Hepatocyte (in vitro differentiated cells): ENCODE results near the gene FCRL6. TPM values are rescaled to one million over a fixed set of nuclear protein-coding genes. Genes with fewer than 3 reads are reported as not detected.
A peak's percentile ranks its signal among the peaks of the same experiment; 100 is the strongest.

ENCODE experiments used
- DNase-seq: peaks from one replicate; pipeline ENCODE4 v3.0.0-alpha.2; 2016; ENCODE audit warnings: low spot score
- H2AFZ ChIP-seq: fragments of 200-600 bp; sonication (generic); 2 replicates; pipeline ENCODE4 v1.6.0; 2016; ENCODE audit warnings: antibody characterized with exemption, mild to moderate bottlenecking
- H3K27ac ChIP-seq: fragments of 200-600 bp; sonication (generic); 2 replicates; pipeline ENCODE4 v1.5.1; 2016; ENCODE audit warnings: mild to moderate bottlenecking
- H3K27me3 ChIP-seq: fragments of 200-600 bp; sonication (generic); 2 replicates; pipeline ENCODE4 v1.6.1; 2016
- H3K36me3 ChIP-seq: fragments of 200-600 bp; sonication (generic); replicated peaks from 2 replicates; pipeline ENCODE4 v1.5.1; 2016; ENCODE audit warnings: low read depth; ENCODE audit not compliant: insufficient read depth
- H3K4me1 ChIP-seq: fragments of 200-600 bp; sonication (generic); 2 replicates; pipeline ENCODE4 v1.5.1; 2016; ENCODE audit warnings: mild to moderate bottlenecking, moderate library complexity; ENCODE audit not compliant: insufficient read depth
- H3K4me2 ChIP-seq: fragments of 200-600 bp; sonication (generic); 2 replicates; pipeline ENCODE4 v1.6.0; 2016
- H3K4me3 ChIP-seq: fragments of 200-600 bp; sonication (generic); 2 replicates; pipeline ENCODE4 v1.5.1; 2016; ENCODE audit warnings: mild to moderate bottlenecking
- H3K79me2 ChIP-seq: fragments of 200-600 bp; sonication (generic); 2 replicates; pipeline ENCODE4 v1.6.0; 2017; ENCODE audit warnings: mild to moderate bottlenecking
- H3K9me2 ChIP-seq: fragments of 200-600 bp; sonication (generic); replicated peaks from 2 replicates; pipeline ENCODE4 v1.6.0; 2017; ENCODE audit warnings: mild to moderate bottlenecking; ENCODE audit not compliant: insufficient read depth
- H3K9me3 ChIP-seq: fragments of 200-600 bp; sonication (generic); 2 replicates; pipeline ENCODE4 v1.5.1; 2016; ENCODE audit warnings: low read depth, mild to moderate bottlenecking
- H4K20me1 ChIP-seq: fragments of 200-600 bp; sonication (generic); 2 replicates; pipeline ENCODE4 v1.6.0; 2016; ENCODE audit warnings: mild to moderate bottlenecking; ENCODE audit not compliant: insufficient read depth, poor library complexity, severe bottlenecking
- EZH2 ChIP-seq: fragments of 200-600 bp; sonication (generic); IDR thresholded peaks from 2 replicates; pipeline ENCODE4 v1.6.1; 2016; ENCODE audit warnings: antibody characterized with exemption, mild to moderate bottlenecking, borderline replicate concordance
- EZH2phosphoT487 ChIP-seq: fragments of 200-600 bp; sonication (generic); IDR thresholded peaks from one replicate; pipeline ENCODE4 v1.6.1; 2018; ENCODE audit warnings: antibody characterized with exemption, mild to moderate bottlenecking, low read depth, moderate library complexity; ENCODE audit not compliant: unreplicated experiment, severe bottlenecking
- WGBS: methylation state at CpG from one replicate; pipeline ENCODE4 v1.1.6; 2016; ENCODE audit warnings: low lambda C conversion rate; ENCODE audit errors: missing lambda C conversion rate; 5-methylcytosine and 5-hydroxymethylcytosine counted together
- polyA plus RNA-seq: library from polyadenylated mRNA; unstranded; fragments of >200 nt; fragmentation: Nextera tagmentation; extraction: Ambion mirVana; gene quantifications from 2 replicates; pipeline ENCODE4 v1.2.1, GENCODE V29; 2016
- total RNA-seq: library from RNA; depleted of rRNA; stranded (reverse); fragments of >200 nt; gene quantifications from 2 replicates; pipeline ENCODE4 v1.2.3, GENCODE V29; 2014
- TF ChIP-seq, protein P1 (sequence below): fragments of 200-600 bp; sonication (generic); IDR thresholded peaks from 2 replicates; pipeline ENCODE4 v1.5.1; 2016; ENCODE audit warnings: antibody characterized with exemption, mild to moderate bottlenecking; ENCODE audit not compliant: poor library complexity

Gene FCRL6
- total and polyA plus RNA-seq, 2 experiments from 2014 or later: not detected

DNA sequence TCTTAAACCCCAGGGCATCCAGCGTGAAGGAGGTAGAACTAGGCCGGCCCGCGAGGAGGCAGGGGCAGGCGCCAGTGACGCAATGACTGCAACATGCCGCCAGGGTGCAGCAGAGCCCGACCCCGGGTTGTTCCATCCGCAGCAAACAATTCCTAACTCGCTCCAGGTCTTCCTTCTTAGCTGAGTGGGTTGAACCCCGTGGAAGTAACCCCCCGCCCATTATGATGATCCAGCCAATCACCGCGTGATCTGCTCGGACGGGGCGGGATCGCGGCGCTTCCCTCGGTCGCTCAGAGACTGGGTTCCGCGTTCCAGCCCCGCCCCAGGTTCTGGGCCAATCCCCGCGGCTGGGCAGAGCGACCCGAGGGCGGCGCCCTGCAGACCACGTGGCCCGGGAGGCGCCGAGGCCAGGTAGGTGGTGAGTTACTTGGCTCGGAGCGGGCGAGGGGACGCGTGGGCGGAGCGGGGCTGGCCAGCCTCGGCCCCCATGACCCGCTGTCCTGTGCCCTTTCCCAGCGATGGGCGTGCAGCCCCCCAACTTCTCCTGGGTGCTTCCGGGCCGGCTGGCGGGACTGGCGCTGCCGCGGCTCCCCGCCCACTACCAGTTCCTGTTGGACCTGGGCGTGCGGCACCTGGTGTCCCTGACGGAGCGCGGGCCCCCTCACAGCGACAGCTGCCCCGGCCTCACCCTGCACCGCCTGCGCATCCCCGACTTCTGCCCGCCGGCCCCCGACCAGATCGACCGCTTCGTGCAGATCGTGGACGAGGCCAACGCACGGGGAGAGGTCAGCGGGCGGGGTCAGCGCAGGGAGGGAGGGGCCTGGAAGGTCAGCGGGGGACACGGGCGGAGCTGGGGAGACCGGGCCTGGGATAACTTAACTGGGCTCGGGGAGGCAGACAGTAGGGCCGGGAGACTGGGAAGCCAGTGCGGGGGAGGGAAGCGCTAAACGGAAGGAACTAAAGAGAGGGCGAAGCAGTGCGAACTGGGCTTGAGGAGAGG is 21.3 kb upstream of the FCRL6 start, which contains the start of gene DUSP23:
DUSP23 (plus strand) TSS at position 380 of the 1,000 bp plus-strand sequence; CDS start at position 519, 139 bp downstream.
- H3K9me2 ChIP-seq: no peaks in the 10 kb centered on the region
- WGBS: 19% methylated on average over 57 of the region's 88 CpGs

DNA sequence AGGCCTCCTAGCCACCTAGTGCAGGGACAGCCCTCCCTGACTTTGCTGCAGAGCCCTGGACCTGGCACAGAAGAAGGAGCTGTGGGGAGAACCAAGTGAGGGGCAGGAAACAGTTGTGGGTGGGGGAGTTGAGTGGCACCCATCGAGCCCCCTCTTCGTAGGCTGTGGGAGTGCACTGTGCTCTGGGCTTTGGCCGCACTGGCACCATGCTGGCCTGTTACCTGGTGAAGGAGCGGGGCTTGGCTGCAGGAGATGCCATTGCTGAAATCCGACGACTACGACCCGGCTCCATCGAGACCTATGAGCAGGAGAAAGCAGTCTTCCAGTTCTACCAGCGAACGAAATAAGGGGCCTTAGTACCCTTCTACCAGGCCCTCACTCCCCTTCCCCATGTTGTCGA is 20.2 kb upstream of the FCRL6 start:
- H4K20me1 ChIP-seq: no peaks in the 10 kb centered on the region
- H3K4me2 ChIP-seq: peak overlapping the region; percentile 80
- H3K4me1 ChIP-seq: no peaks in the 10 kb centered on the region
- H3K79me2 ChIP-seq: no peaks in the 10 kb centered on the region
- no peaks in the 10 kb centered on the region for H3K36me3 ChIP-seq
- no peak for DNase-seq
- no peaks in the 10 kb centered on the region for H3K9me3 ChIP-seq
- TF ChIP-seq, protein P1, sequence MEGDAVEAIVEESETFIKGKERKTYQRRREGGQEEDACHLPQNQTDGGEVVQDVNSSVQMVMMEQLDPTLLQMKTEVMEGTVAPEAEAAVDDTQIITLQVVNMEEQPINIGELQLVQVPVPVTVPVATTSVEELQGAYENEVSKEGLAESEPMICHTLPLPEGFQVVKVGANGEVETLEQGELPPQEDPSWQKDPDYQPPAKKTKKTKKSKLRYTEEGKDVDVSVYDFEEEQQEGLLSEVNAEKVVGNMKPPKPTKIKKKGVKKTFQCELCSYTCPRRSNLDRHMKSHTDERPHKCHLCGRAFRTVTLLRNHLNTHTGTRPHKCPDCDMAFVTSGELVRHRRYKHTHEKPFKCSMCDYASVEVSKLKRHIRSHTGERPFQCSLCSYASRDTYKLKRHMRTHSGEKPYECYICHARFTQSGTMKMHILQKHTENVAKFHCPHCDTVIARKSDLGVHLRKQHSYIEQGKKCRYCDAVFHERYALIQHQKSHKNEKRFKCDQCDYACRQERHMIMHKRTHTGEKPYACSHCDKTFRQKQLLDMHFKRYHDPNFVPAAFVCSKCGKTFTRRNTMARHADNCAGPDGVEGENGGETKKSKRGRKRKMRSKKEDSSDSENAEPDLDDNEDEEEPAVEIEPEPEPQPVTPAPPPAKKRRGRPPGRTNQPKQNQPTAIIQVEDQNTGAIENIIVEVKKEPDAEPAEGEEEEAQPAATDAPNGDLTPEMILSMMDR: no peak
- TF ChIP-seq EZH2phosphoT487 (no peak), EZH2 (no peak)
- H3K27ac ChIP-seq: no peak overlapping the region
- no peak overlapping the region for H3K4me3 ChIP-seq
- H3K27me3 ChIP-seq: no peaks in the 10 kb centered on the region
- no peak overlapping the region for H2AFZ ChIP-seq
- WGBS: 95% methylated on average over 12 of the region's 12 CpGs
- H3K9me2 ChIP-seq: no peaks in the 10 kb centered on the region

More for the DNA sequence above, 21.3 kb upstream of the FCRL6 start, which contains the start of gene DUSP23:
- no peaks in the 10 kb centered on the region for H4K20me1 ChIP-seq
- no peaks in the 10 kb centered on the region for H3K27me3 ChIP-seq
- H3K36me3 ChIP-seq: no peaks in the 10 kb centered on the region
- no peaks in the 10 kb centered on the region for H3K4me1 ChIP-seq
- no peaks in the 10 kb centered on the region for H3K9me3 ChIP-seq
- peak; percentile 97 for DNase-seq
- peak within 1 kb of the TSS; percentile 35 for H3K4me3 ChIP-seq
- no peak for TF ChIP-seq EZH2phosphoT487
- TF ChIP-seq, protein P1: peak; percentile 80
- peak within 1 kb of the TSS; percentile 80 for H3K4me2 ChIP-seq
- peak within 1 kb of the TSS; percentile 34 for H3K27ac ChIP-seq
- no peaks in the 10 kb centered on the region for H3K79me2 ChIP-seq
- H2AFZ ChIP-seq: peak within 1 kb of the TSS; percentile 54

DNA sequence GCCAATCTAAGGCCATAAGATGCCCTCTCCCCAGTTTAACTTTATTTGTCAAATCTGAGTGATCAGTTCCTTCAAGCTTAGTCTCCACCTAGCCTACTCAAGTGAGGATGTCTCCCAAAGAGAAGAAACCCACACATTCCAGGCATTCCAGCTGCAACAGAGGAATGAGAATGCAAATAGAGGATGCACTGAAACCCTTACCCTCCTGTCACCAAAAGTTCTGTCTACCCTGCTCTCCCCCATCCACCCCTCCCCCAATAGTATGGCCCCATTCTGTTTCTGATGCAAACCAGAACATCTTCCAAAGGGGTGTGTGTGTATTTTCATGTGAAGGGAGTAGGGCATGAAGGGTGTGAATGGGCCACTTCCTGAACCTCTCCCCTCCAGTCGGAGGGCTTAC is 18.4 kb upstream of the FCRL6 start:
- no peaks in the 10 kb centered on the region for H3K9me2 ChIP-seq
- no peaks in the 10 kb centered on the region for H3K4me1 ChIP-seq
- no peaks in the 10 kb centered on the region for H3K27me3 ChIP-seq
- DNase-seq: no peak
- H2AFZ ChIP-seq: no peak overlapping the region
- no peak overlapping the region for H3K27ac ChIP-seq
- TF ChIP-seq EZH2phosphoT487: no peak
- no peak for TF ChIP-seq EZH2
- TF ChIP-seq, protein P1: no peak
- 75% methylated on average over 1 of the region's 1 CpG for WGBS
- no peaks in the 10 kb centered on the region for H3K79me2 ChIP-seq
- no peaks in the 10 kb centered on the region for H4K20me1 ChIP-seq
- H3K4me3 ChIP-seq: no peak overlapping the region
- no peaks in the 10 kb centered on the region for H3K36me3 ChIP-seq
- no peaks in the 10 kb centered on the region for H3K9me3 ChIP-seq
- no peak overlapping the region for H3K4me2 ChIP-seq
